Activated CD4-positive, alpha-beta memory T cell treated with anti-CD3 and anti-CD28 coated beads, Interleukin-2, amount 10 ng/mL, durations not matched to agents 7 days and 5 days (primary cell): ENCODE results near the gene CFAP97D1. TPM values are rescaled to one million over a fixed set of nuclear protein-coding genes. Genes with fewer than 3 reads are reported as not detected.

Experiments
- CTCF ChIA-PET: fragments of 350-600 bp; sonication (Branson Sonifier 250); formaldehyde crosslinking; loops from one replicate; lab custom pipeline; 2021; ENCODE audit warnings: antibody characterized with exemption, inconsistent platforms; lab: Charles Lee
- POLR2A ChIA-PET: fragments of 350-600 bp; sonication (Branson Sonifier 250); formaldehyde crosslinking; loops from one replicate; lab custom pipeline; 2021; ENCODE audit warnings: antibody characterized with exemption; lab: Charles Lee
- DNase-seq: peaks from one replicate; pipeline ENCODE4 v3.0.0-alpha.2; 2020
- H3K27ac Mint-ChIP-seq: one replicate; pipeline ENCODE4 v1.8.0; 2021; ENCODE audit warnings: mild to moderate bottlenecking, mixed read lengths
- H3K27me3 Mint-ChIP-seq: one replicate; pipeline ENCODE4 v1.8.0; 2021; ENCODE audit warnings: mixed read lengths
- H3K36me3 Mint-ChIP-seq: one replicate; pipeline ENCODE4 v1.8.0; 2021; ENCODE audit warnings: low read depth, mixed read lengths
- H3K4me1 Mint-ChIP-seq: one replicate; pipeline ENCODE4 v1.8.0; 2021; ENCODE audit warnings: mixed read lengths
- H3K4me3 Mint-ChIP-seq: one replicate; pipeline ENCODE4 v1.8.0; 2021; ENCODE audit warnings: mild to moderate bottlenecking, mixed read lengths
- H3K9me3 Mint-ChIP-seq: one replicate; pipeline ENCODE4 v1.8.0; 2021; ENCODE audit warnings: mixed read lengths
- total RNA-seq, 2 experiments: library from RNA; stranded (reverse); gene quantifications; one replicate each; pipeline ENCODE4 v1.2.3, GENCODE V29; 2021

The CFAP97D1 gene
- total RNA-seq, 2 experiments from 2014 or later: not detected

DNA sequence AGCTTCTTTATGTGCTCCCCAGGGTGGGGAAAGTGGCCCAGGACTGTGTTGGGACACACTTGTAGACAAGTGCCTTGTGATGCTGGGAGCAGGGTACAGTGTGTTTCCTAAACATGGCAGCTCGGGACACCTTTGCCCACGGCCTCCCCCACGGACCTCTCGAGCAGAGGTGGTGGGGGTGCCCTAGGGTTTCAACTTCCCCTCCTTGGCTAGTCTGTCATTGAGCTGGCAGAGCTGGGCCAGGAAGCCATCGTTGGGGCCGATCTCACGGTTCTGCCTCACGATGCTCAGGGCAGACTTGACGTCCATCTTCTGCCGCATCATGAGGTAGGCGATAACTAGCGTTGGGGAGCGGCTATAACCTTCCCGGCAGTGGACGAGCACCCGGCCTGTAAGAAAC is 10.8 kb upstream of the CFAP97D1 start:
- POLR2A ChIA-PET: no interaction called here
- Mint-ChIP-seq H3K9me3 (no peaks in the 10 kb centered on the region), H3K4me1 (no peaks in the 10 kb centered on the region), H3K36me3 (no peaks in the 10 kb centered on the region), H3K27ac (no peak overlapping the region), H3K4me3 (no peak overlapping the region), H3K27me3 (peaks cover 4% of the 10 kb centered on the region)
- no peak for DNase-seq
- CTCF ChIA-PET: interaction anchor here (1.0 to 1.2 kb wide), 2 partner anchors 74 to 85 kb away, joined by 3 read pairs; no protein-coding TSS in a partner anchor

DNA sequence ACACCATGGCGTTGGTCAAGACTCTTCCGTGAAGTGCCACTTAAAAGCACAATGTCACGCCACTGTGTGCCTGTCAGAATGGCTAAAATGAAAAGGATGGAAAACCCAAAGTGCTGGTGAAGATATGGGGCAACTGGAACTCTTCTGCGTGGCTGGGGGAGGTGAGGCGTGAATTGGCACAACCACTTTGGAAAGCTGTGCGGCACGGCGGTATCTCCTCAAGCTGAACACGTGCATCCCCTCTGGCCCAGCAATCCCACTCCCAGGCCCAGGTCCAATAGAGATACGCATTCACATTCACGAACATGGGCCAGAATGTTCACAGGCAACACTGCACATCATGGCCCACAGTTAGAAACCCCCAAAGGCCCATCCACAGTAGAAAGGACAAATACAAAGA is 10.4 kb upstream of the CFAP97D1 start:
- no peak for DNase-seq
- POLR2A ChIA-PET: no interaction called here
- Mint-ChIP-seq H3K27me3 (peaks cover 4% of the 10 kb centered on the region), H3K4me1 (no peaks in the 10 kb centered on the region), H3K4me3 (no peak overlapping the region), H3K9me3 (no peaks in the 10 kb centered on the region), H3K27ac (no peak overlapping the region), H3K36me3 (no peaks in the 10 kb centered on the region)
- CTCF ChIA-PET: interaction anchor here (1.2 kb wide), 1 partner anchor 75 kb away, joined by 3 read pairs; no protein-coding TSS in a partner anchor

DNA sequence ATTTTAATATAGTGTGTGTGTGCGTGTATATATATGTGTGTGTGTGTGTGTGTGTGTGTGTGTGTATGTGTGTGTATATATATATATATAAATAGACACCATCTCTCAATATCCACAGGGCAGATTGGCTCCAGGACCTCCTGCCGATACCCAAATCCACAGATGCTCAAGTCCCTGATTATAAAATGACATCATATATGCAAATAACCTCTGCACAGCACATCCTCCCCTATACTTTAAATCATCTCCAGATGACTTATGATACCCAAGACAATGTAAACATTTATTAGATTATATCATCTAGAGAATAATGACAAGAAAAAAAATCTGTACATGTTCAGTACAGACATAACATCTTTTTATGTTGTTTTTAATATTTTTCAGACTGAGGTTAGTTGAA is 9.3 kb upstream of the CFAP97D1 start:
- H3K27me3 Mint-ChIP-seq: peaks cover 1% of the 10 kb centered on the region
- ChIA-PET POLR2A (no interaction called here), CTCF (no interaction called here)
- H3K9me3 Mint-ChIP-seq: no peaks in the 10 kb centered on the region
- H3K4me1 Mint-ChIP-seq: no peaks in the 10 kb centered on the region
- no peak overlapping the region for H3K27ac Mint-ChIP-seq
- DNase-seq: no peak
- H3K4me3 Mint-ChIP-seq: no peak overlapping the region
- no peaks in the 10 kb centered on the region for H3K36me3 Mint-ChIP-seq

DNA sequence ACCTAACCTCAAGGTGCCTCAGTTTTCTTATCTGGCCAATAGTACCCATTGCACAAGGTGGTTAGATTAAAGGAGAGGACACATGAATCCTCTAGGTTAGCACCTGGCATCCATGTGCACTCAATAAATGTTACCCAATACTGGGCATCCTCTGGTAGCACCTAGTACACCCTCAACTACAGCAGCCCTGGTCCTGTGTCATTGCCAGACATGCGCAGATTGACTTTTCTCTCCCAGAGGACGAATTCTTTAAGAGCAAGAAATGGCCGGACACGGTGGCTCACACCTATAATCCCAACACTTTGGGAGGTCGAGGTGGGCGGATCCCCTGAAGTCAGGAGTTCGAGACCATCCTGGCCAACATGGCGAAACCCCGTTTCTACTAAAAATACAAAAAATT is 8.8 kb upstream of the CFAP97D1 start:
- Mint-ChIP-seq H3K4me1 (no peaks in the 10 kb centered on the region), H3K9me3 (no peaks in the 10 kb centered on the region), H3K36me3 (no peaks in the 10 kb centered on the region), H3K27me3 (no peaks in the 10 kb centered on the region), H3K4me3 (no peak overlapping the region), H3K27ac (no peak overlapping the region)
- ChIA-PET CTCF (interaction anchor here (0.7 kb wide), 1 partner anchor 103 kb away, joined by 3 read pairs; no protein-coding TSS in a partner anchor), POLR2A (no interaction called here)
- DNase-seq: no peak

DNA sequence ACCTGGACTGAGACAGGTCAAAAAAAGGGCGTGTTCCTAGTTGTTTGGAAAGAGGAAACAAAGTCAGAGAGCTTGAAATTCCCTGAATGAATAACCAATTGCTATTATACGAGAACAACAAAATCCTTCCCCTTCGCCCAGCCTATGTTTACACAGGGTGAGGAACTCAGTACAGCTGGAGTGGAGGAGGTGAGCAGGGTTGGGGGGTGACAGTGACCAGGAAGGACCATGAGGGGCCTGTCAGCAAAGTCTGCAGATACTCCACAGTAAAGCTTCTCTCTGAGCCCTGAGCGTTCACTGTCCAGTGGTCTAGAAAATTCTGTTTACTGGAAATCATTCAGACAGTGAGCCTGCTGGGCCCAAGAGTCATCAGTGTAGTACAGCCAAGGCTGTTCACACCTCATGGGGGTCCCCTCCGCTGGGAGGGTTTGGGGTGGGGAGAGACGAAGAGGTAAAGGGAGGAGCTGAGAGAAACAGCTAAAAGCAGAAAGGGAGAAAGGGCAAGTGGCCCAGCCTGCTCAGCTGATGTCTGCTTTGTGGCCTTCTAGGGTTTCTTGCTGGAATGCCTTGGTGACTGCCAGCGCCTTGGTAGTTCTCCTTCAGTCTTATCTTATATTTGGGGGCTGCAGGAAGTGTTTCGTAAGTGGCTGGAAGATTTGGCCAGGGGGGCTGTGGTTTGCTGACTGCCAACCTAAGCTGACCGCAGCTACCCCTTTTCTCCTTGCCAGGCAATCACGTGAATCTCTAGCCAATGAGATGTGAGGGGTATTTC is 7.2 kb upstream of the CFAP97D1 start:
- Mint-ChIP-seq H3K27ac (no peak overlapping the region), H3K4me3 (no peak overlapping the region), H3K4me1 (peaks cover 2% of the 10 kb centered on the region), H3K36me3 (no peaks in the 10 kb centered on the region), H3K27me3 (no peaks in the 10 kb centered on the region), H3K9me3 (no peaks in the 10 kb centered on the region)
- ChIA-PET POLR2A (no interaction called here), CTCF (interaction anchor here (2.4 kb wide), 1 partner anchor 13 kb away, joined by 12 read pairs; no protein-coding TSS in a partner anchor)
- DNase-seq: no peak

DNA sequence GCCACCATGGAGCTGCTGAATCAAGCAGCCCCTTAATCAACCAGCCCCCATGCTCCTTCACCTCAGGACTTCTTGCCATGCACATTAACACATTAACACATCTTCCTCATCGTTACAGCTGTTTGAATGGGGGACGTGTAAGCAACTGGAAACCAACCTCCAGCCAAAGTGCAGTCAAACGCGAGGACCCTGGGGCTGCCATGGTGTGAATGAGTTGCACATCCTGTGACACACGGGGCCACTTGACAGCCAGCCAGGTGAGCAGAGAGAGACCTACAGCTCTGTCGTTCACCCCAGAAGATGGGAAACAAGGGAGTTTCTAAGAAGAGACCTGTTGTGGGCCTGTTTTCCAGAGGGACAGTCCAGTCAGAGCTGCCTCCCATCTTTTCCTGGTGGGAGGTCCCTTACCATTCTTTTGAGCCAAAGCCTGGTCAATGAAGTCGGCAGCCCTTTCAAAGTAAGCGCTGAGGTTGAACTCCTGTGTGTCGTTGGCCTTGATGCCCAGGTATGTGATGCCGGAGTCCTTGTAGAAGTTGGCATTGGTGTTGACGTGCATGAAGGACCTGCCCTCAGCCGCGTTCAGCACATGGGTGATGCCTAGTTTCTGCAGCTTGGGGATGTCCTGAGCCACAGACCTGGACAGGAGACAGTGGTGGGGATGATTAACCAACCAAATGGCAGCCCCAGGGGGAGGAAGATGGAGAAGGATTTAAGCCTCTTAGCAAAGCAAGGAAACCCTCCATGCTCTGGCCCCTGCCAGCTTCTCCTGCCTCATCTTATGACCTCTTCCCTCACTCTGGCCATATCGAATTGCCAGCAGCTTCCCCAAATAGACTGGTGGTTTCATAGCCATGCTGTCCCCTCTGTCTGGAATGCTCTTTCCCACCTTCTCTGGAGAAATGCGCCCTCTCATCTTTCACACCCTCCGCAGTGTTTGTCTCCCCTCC is 5.7 kb upstream of the CFAP97D1 start:
- ChIA-PET POLR2A (interaction anchor here (1.2 kb wide), 1 partner anchor 406 kb away, joined by 3 read pairs; no protein-coding TSS in a partner anchor), CTCF (interaction anchor here (2.4 to 3.0 kb wide), 2 partner anchors 8 to 14 kb away, joined by 12 to 26 read pairs; no protein-coding TSS in a partner anchor)
- H3K36me3 Mint-ChIP-seq: no peaks in the 10 kb centered on the region
- peaks cover 6% of the 10 kb centered on the region for H3K4me1 Mint-ChIP-seq
- peaks cover 5% of the 10 kb centered on the region for H3K27me3 Mint-ChIP-seq
- H3K9me3 Mint-ChIP-seq: no peaks in the 10 kb centered on the region
- no peak overlapping the region for H3K4me3 Mint-ChIP-seq
- no peak overlapping the region for H3K27ac Mint-ChIP-seq
- no peak for DNase-seq

DNA sequence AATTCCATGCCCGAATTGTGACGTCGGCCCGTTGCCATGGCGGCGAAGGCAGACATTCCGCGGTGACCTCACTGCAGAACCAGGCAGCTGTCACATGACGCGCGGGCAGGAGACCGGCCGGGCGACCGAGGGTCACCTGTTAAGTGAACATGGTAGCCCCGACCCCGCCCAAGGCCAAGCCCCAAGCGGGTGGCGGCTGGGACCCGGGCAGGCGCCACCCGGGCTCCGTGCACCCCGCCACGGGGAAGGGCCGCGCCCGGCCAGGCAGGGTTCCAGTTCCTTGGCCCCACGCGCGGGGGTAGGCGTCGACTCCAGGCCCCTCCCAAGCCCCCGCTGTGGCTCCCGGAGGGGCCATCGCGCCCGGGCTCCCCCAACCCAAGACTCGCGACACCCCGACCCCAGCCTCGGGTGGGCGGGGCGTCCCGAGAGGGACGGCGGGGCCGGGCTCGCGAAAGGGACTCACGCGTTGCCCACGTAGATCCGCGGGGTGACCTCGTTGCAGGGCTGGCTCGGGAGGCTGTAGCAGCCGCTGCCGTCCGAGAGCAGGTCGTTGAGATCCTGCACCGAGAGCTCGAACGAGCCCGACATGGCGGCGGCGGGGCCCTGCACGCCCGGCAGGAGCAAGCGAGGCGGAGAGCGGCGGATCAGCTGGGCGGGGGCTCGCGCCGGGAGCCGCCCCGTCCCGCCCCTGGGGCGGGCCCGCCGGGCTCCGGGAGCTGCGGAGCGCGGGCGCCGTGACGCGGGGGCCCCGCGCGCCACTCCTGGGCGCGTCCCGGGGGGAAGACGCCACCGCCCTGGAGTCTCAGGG is 1.7 kb upstream of the CFAP97D1 start, which contains the start of gene DUSP3:
Gene DUSP3 (minus strand): TSS at position 641 of the 808 bp plus-strand sequence. CDS start 53 bp downstream, at position 588.
- Mint-ChIP-seq H3K27ac (peak within 1 kb of the TSS; percentile 64), H3K4me1 (peaks cover 6% of the 10 kb centered on the region), H3K4me3 (peak within 1 kb of the TSS; percentile 79), H3K27me3 (peaks cover 40% of the 10 kb centered on the region), H3K36me3 (no peaks in the 10 kb centered on the region), H3K9me3 (no peaks in the 10 kb centered on the region)
- CTCF ChIA-PET: interaction anchor here (1.9 kb wide), 1 partner anchor 12 kb away, joined by 22 read pairs; no protein-coding TSS in a partner anchor
- peak; percentile 77 for DNase-seq
- POLR2A ChIA-PET: no interaction called here

DNA sequence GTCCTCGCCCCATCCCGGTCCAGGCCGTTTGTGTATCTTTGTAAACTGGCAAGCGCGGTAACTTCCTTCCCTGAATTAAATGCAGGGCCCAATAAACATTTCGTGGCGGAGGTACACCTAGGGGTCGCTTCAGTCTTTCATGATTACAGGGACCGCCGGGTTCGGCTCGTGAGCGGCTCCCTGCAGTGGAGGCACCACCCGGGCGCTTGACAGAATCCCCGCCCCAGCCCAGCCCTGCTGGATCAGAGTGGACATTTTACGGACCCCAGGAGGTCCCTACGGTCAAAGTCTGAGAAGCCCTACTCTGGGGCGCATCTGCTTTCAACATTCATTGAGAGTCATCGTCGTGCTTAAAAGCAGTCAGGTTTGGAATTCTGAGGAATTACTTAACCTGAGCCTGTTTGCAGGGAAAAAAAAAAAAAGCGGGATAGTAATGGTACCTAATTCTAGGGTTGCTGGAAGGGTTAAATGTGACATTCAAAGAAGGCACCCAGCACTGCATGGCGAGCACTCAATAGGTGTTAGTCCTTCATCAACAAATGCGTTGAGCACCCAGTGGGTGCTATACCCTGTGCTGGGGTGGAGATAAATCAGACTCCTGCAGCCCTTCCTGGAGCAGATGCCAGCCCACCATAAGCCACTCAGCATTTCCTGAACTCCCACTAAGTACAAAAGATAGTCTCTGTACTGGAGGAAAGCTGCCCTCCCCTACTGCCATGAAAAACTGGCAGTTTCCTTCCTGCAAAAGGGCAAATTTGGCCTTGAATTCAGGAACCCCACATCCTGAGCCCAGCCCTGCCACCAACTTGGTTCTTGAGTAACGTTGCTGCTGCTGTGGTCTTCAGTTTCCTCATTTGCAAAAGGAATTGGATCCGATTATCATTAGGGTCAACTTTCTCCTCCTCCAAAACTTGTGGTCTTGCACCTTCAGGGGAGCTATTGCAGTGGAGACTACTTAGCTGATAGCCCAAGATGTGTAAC is 800 bp upstream of the CFAP97D1 start:
- CTCF ChIA-PET: interaction anchor here (0.8 to 1.9 kb wide), 2 partner anchors 13 kb away, joined by 4 to 22 read pairs; no protein-coding TSS in a partner anchor
- Mint-ChIP-seq H3K4me1 (peaks cover 7% of the 10 kb centered on the region), H3K36me3 (no peaks in the 10 kb centered on the region), H3K27me3 (peaks cover 45% of the 10 kb centered on the region), H3K9me3 (no peaks in the 10 kb centered on the region), H3K4me3 (peak overlapping the region; percentile 62), H3K27ac (no peak overlapping the region)
- POLR2A ChIA-PET: no interaction called here
- no peak for DNase-seq

DNA sequence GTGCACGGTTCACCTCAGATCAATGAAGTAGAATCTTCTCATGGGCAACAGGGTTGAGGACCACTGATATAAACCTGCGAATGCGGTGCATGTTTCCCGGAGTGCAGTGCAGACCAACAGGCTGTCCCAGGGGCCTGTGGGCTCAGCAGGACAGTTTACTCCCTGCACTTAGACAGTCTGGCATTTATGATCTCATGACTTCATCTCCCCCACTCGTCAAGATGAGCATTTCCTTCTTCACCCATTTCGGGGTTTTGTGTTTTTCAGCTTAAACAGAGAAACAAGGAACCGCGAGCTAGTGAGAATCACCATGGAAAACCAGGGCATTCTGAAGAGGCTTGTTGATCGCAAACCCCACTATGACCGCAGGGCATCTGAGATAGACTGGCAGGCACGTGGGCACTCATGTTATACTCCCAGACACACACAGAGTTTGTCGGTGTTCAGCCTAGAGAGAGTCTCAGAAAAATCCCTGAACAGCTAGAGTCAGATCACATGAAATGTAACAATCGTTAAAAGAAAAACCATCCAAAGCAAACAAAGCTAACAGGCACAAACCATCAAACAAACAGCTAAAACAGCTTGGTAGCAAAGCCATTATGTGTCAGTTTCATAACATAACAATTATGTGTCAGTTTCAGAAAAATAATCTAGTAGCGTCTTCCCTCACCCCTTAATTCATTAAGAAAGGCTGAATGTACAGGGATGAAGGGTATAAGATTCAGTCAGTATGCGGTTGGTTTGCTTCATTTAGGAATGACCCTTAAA is 2.9 kb downstream of the CFAP97D1 start:
- ChIA-PET CTCF (interaction anchor here (1.4 kb wide), 1 partner anchor 17 kb away, joined by 3 read pairs; no protein-coding TSS in a partner anchor), POLR2A (no interaction called here)
- no peaks in the 10 kb centered on the region for H3K9me3 Mint-ChIP-seq
- H3K4me1 Mint-ChIP-seq: peaks cover 6% of the 10 kb centered on the region
- no peak overlapping the region for H3K4me3 Mint-ChIP-seq
- no peaks in the 10 kb centered on the region for H3K36me3 Mint-ChIP-seq
- H3K27ac Mint-ChIP-seq: no peak overlapping the region
- DNase-seq: no peak
- H3K27me3 Mint-ChIP-seq: peaks cover 52% of the 10 kb centered on the region

DNA sequence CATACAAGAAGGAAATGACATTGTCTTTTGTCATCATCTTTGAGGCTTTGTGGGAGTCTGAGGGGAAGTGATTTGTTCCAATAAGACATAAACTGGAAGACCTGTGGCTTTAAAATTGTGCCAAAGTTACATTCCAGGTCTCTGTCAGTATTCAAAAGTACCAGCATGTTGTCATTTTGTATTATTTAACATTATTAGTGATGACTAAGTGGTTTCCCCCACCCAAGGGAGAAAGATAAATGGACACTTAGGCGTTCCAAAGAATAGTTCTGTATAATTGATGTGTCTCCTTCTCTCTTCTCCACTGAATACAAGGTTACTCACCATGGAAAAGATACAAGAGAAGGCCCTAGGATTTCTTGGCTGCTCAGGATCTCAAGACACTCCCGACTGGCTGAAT is 3.8 kb downstream of the CFAP97D1 start:
- peaks cover 52% of the 10 kb centered on the region for H3K27me3 Mint-ChIP-seq
- H3K36me3 Mint-ChIP-seq: no peaks in the 10 kb centered on the region
- peaks cover 6% of the 10 kb centered on the region for H3K4me1 Mint-ChIP-seq
- no peak overlapping the region for H3K27ac Mint-ChIP-seq
- ChIA-PET CTCF (no interaction called here), POLR2A (no interaction called here)
- no peak for DNase-seq
- H3K4me3 Mint-ChIP-seq: no peak overlapping the region
- H3K9me3 Mint-ChIP-seq: no peaks in the 10 kb centered on the region

DNA sequence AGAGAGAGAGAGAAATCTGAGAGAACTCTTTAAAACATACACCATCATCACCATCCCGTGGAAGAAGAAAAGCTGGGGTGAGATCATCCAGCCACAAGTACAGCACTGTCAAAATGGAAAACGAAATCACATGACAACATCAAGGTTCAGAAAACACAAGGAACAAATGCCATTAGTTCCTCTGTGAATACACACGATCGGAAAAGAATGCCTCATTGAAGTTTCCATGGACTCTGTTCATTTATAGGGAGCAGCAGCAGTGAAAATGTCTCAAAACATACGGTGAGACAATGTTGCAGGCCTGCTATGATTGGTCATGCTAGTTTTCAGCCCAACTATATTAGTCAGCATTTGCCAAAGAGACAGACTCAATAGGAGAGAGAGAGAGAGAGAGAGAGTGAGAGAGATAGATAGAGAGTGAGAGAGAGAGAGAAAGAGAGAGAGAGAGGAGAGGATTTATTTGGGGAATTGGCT is 4.4 kb downstream of the CFAP97D1 start:
- ChIA-PET POLR2A (no interaction called here), CTCF (no interaction called here)
- no peaks in the 10 kb centered on the region for H3K9me3 Mint-ChIP-seq
- H3K27me3 Mint-ChIP-seq: peaks cover 46% of the 10 kb centered on the region
- H3K4me3 Mint-ChIP-seq: no peak overlapping the region
- H3K4me1 Mint-ChIP-seq: peaks cover 2% of the 10 kb centered on the region
- H3K36me3 Mint-ChIP-seq: no peaks in the 10 kb centered on the region
- no peak overlapping the region for H3K27ac Mint-ChIP-seq
- DNase-seq: no peak
